ENCODE data around the gene ABCD4. TPM values are rescaled to one million over a fixed set of nuclear protein-coding genes. Genes with fewer than 3 reads are reported as not detected.

Gene ABCD4
- 10 to 100 TPM; 37.0 to 41.1 TPM for total RNA-seq
- polyA plus RNA-seq (ENCODE audit: insufficient read length in 6 of 6) = 100 to 1,000 TPM; 105 to 136 (median 123) TPM
- long read RNA-seq, donor 1, partial matches to known transcripts = 16 of 27 reads
- long read RNA-seq, donor 1, other reads (novel, unspliced or antisense) = 0 of 27 reads
- long read RNA-seq, donor 2, partial matches to known transcripts = 6 of 8 reads
- long read RNA-seq, donor 2, other reads (novel, unspliced or antisense) = 0 of 8 reads
- long read RNA-seq, donor 3, partial matches to known transcripts = 8 of 12 reads
- long read RNA-seq, donor 3, other reads (novel, unspliced or antisense) = 0 of 12 reads
- long read RNA-seq, donor 4, partial matches to known transcripts = 3 of 23 reads
- long read RNA-seq, donor 4, other reads (novel, unspliced or antisense) = 14 of 23 reads
- long read RNA-seq, donor 5, partial matches to known transcripts = 0 of 5 reads
- long read RNA-seq, donor 5, other reads (novel, unspliced or antisense) = 0 of 5 reads
- long read RNA-seq, donor 6, partial matches to known transcripts = 5 of 14 reads
- long read RNA-seq, donor 6, other reads (novel, unspliced or antisense) = 0 of 14 reads
- long read RNA-seq, donor 7, partial matches to known transcripts = 12 of 18 reads
- long read RNA-seq, donor 7, other reads (novel, unspliced or antisense) = 0 of 18 reads
- long read RNA-seq, donor 8, transcript ABCD4-203 (2 exons, 1,123 nt) = major isoform, 9 of 30 reads
- long read RNA-seq, donor 8, partial matches to known transcripts = 16 of 30 reads
- long read RNA-seq, donor 8, other reads (novel, unspliced or antisense) = 0 of 30 reads
- long read RNA-seq, donor 9 = 0 reads
- long read RNA-seq, donor 10, partial matches to known transcripts = 2 of 24 reads
- long read RNA-seq, donor 10, other reads (novel, unspliced or antisense) = 14 of 24 reads
- long read RNA-seq, donor 11 = 0 reads
- long read RNA-seq, donor 12, partial matches to known transcripts = 6 of 12 reads
- long read RNA-seq, donor 12, other reads (novel, unspliced or antisense) = 0 of 12 reads

DNA sequence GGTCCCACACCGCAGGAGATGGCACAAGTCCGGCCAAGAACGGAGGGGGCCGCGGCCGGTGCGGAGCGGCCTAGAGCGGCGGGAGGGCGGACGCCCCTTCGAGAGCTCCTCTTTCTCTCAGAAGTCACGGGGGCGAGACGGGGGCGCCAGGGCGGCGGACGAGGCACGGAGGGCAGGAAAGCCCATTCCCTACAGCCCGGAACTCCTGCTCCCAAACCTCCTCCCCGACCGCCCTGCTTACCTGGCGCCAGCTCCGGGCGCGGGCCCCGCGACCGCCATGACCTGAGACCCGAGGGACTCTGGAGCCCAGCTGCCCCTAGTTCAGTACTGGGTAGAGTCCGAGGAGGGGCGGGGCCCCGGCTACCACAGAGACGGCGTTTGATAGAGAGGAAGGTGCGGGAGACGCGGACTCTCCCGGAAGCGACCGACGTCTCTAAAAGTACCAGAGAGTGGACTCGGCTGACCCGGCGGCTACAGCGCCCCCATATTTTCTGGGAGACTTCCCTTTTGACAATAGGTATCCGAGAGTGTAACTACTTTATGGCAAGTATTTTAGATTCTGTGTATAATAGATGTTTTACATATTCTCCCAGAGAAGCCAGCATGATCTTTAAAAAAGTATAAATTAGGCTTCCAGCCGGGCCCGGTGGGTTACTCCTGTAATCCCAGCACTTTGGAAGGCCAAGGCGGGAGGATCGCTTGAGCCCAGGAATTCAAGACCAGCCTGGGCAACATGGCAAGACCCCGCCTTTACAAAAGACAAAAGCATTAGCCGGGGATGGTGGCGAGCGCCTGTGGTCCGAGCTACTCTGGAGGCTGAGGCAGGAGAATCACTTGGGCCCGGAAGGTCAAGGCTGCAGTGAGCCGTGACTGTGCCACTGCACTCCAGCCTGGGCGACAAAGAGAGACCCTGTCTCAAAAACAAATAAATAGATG lies at the start of gene ABCD4:
Gene ABCD4 (minus strand): TSS at position 301 of the 936 bp plus-strand sequence. CDS start 22 bp downstream, at position 279.
- Histone ChIP-seq H3K36me3 (peaks cover 0 to 16% of the 10 kb centered on the region in 2 donors), H3K9me3 (no peaks in the 10 kb centered on the region), H3K4me3 (peak within 1 kb of the TSS; percentile 83 to 93), H3K27me3 (no peaks in the 10 kb centered on the region), H3K4me1 (peaks cover 8 to 46% of the 10 kb centered on the region in 2 donors), H3K27ac (peak within 1 kb of the TSS; percentile 84 to 86)
- ATAC-seq = peak; percentile 99
- peak; percentile 86 to 97 (median 94) for DNase-seq
- TF ChIP-seq, protein P1, sequence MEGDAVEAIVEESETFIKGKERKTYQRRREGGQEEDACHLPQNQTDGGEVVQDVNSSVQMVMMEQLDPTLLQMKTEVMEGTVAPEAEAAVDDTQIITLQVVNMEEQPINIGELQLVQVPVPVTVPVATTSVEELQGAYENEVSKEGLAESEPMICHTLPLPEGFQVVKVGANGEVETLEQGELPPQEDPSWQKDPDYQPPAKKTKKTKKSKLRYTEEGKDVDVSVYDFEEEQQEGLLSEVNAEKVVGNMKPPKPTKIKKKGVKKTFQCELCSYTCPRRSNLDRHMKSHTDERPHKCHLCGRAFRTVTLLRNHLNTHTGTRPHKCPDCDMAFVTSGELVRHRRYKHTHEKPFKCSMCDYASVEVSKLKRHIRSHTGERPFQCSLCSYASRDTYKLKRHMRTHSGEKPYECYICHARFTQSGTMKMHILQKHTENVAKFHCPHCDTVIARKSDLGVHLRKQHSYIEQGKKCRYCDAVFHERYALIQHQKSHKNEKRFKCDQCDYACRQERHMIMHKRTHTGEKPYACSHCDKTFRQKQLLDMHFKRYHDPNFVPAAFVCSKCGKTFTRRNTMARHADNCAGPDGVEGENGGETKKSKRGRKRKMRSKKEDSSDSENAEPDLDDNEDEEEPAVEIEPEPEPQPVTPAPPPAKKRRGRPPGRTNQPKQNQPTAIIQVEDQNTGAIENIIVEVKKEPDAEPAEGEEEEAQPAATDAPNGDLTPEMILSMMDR (IDR thresholded peaks at IDR 0.05) = no peak
- intact Hi-C loops (cut with DNase I) = no loop called here

DNA sequence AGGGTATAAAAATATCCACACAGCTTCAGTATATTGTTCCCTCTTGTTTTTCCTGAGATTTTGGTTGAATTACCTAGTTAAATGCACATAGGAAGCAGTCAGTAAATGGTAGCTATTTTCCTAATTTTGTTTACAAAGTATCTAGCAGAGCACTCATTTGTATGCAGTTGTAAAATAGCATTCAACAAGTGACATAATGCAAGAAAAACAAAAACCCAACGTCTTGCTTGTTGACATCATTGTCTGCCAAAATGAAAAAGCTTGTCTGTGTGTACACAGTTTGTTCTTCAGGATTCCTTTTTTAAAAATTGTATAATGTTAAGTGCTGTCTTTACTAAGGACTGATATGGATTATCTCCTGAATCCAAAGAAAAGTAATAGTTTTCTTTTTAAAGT lies 48.2 kb upstream of the ABCD4 start:
- DNase-seq (no peak), ATAC-seq (no peak)
- H3K27ac ChIP-seq = no peak overlapping the region
- no peaks in the 10 kb centered on the region for H3K36me3 ChIP-seq
- TF ChIP-seq, protein P1 (IDR thresholded peaks at IDR 0.05) = no peak
- intact Hi-C loops (cut with DNase I) = no loop called here
- no peaks in the 10 kb centered on the region for H3K9me3 ChIP-seq
- peaks cover 0 to 5% of the 10 kb centered on the region in 2 donors for H3K27me3 ChIP-seq
- no peaks in the 10 kb centered on the region for H3K4me1 ChIP-seq
- H3K4me3 ChIP-seq = no peak overlapping the region

DNA sequence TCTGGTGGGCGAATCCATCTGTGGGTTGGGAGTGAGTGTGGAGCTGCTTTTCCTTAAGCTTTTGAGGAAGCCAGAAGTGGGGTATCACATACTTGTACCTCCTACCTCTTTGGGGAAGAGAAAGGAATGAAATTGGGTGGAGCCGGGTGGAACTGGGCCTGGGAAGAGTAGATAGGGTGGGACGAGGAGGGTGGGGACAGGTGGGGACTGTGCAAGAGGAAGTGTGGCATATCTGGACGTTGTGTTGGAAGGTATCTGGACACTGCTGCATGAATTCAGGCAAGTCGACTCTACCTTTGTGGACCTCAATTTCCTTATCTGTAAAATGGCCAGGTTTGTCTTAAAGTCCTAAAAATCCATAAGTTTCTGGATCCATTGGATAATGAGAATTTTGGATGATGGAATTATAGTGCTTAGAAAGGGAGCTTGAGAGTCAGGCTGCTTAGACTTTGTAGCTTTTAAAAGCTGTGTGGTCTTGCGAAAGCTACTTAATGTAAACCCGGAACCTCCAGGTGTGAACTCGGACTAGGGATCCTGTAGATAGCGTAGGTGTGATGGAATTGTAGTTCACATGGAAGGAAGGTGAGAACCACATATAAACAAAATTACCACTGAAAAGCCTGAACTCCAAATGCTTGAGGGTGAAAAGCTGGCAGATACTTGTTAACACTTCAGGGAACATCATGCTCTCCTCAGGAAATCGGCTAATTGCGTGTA lies 47.6 kb upstream of the ABCD4 start:
- TF ChIP-seq, protein P1 (IDR thresholded peaks at IDR 0.05) = no peak
- intact Hi-C loops (cut with DNase I) = no loop called here

DNA sequence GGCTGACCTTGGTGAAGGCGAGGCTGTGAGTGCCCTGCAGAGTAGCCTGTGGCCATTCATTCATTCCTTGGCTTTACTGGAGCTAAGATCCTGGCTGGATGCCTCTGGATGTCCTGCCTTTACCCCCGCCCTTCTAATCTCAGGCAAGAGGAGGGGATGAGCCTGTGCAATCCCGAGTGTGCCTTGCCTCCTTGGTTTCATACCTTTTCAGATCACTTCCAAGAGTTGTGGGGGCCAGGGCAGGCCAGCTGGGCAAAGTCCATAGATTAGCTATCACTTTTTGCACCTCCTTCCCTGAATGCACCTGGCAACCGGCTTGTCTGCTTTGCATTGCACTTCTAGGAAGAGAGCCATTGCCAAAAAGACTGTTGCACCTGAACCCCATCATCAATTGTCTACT lies 47.0 kb upstream of the ABCD4 start:
- intact Hi-C loops (cut with DNase I) = no loop called here
- Histone ChIP-seq H3K27ac (no peak overlapping the region), H3K9me3 (no peaks in the 10 kb centered on the region), H3K27me3 (peaks cover 0 to 5% of the 10 kb centered on the region in 2 donors), H3K36me3 (no peaks in the 10 kb centered on the region), H3K4me3 (no peak overlapping the region), H3K4me1 (no peaks in the 10 kb centered on the region)
- DNase-seq = no peak
- TF ChIP-seq, protein P1 (IDR thresholded peaks at IDR 0.05) = no peak
- no peak for ATAC-seq

More for the DNA sequence above, 47.6 kb upstream of the ABCD4 start:
- ATAC-seq = no peak
- Histone ChIP-seq H3K27me3 (peaks cover 0 to 5% of the 10 kb centered on the region in 2 donors), H3K4me3 (no peak overlapping the region), H3K36me3 (no peaks in the 10 kb centered on the region), H3K9me3 (no peaks in the 10 kb centered on the region), H3K4me1 (no peaks in the 10 kb centered on the region), H3K27ac (no peak overlapping the region)
- no peak for DNase-seq

Data from left lung (tissue), 14 donors.